Tibial artery (tissue), 4 donors: ENCODE measurements around the gene PIGV.
"Not testable (repeated sequence)": the region's sequence is repeated elsewhere in the genome, so short reads cannot be mapped to it uniquely, and the experiment has no call there.

ENCODE experiments used
- DNase-seq, 2 donors: peaks; one replicate each; pipeline ENCODE4 v3.0.0-alpha.2; 2019
- H3K27ac ChIP-seq, 2 donors: fragments of 200-600 bp; sonication (generic) in 1 of 2; 1 replicate in 1 of 2; 2 replicates in 1 of 2; pipeline ENCODE4 v1.5.1; 2018 to 2019; ENCODE audit warnings: mild to moderate bottlenecking in 1 of 2
- H3K27me3 ChIP-seq, 2 donors: fragments of 200-600 bp; sonication (generic) in 1 of 2; one replicate each; pipeline versions ENCODE4 v1.5.1 to v1.6.0; 2016 to 2019
- H3K36me3 ChIP-seq, 3 donors: fragments of 200-600 bp; sonication (generic) in 2 of 3; one replicate each; pipeline ENCODE4 v1.5.1; 2016 to 2019; ENCODE audit warnings: mild to moderate bottlenecking in 2 of 3
- H3K4me1 ChIP-seq, 4 donors: fragments of 200-600 bp; sonication (generic) in 2 of 4; 1 replicate in 3 of 4; 2 replicates in 1 of 4; pipeline ENCODE4 v1.5.1; 2016 to 2019
- H3K4me3 ChIP-seq, 2 donors: fragments of 200-600 bp; sonication (generic) in 1 of 2; 1 replicate in 1 of 2; 2 replicates in 1 of 2; pipeline ENCODE4 v1.5.1; 2018 to 2019; ENCODE audit warnings: mild to moderate bottlenecking in 2 of 2
- H3K9me3 ChIP-seq, 3 donors: fragments of 200-600 bp; sonication (generic) in 1 of 3; one replicate each; pipeline ENCODE4 v1.5.1; 2016 to 2019
- intact Hi-C: fragments of 100-400 bp; cut with DNase I; formaldehyde crosslinking; loops from one replicate; pipeline ENCODE4 v1.15.0; 2023; ENCODE audit warnings: low total_unique reads
- TF ChIP-seq, protein P1 (sequence below), 2 experiments: fragments of 200-600 bp in 1 of 2; fragments of 450-650 bp in 1 of 2; IDR thresholded peaks; one replicate each; pipeline ENCODE4 v1.5.1; 2017 to 2019; ENCODE audit warnings: antibody characterized with exemption in 2 of 2, mild to moderate bottlenecking in 1 of 2, moderate library complexity in 1 of 2

The PIGV gene

DNA sequence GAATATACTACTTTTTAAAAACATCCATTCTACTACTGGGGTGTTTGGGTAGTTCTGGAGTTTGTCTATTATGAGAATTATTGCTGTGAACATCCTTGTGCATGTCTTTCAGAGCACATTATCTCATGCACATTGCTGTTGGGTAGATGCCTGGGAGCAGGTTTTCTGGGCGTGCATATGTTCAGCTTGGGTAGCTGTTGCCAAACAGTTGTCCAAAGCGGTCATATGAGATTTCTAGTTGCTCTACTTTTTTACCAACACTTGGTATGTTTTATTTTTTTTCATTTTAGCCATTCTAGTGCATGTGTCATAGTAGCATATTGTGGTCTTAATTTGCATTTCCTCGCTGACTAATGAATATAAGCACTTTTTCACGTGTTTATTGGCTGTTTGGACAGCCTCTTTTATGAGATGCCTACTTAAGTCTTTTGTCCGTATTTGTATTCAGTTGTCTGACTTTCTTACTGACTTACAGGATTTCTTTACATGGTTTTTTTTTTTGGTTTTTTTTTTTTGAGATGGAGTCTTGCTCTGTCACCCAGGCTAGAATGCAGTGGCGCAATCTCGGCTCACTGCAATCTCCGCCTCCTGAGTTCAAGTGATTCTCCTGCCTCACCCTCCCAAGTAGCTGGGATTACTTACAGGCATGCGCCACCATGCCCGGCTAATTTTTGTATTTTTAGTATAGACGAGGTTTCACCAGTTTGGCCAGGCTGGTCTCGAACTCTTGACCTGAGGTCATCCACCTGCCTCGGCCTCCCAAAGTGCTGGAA lies 56.9 kb downstream of the PIGV start:
- no peak for DNase-seq
- H3K27me3 ChIP-seq, result no peaks in the 10 kb centered on the region
- intact Hi-C loops, result no loop called here
- no peak overlapping the region for H3K27ac ChIP-seq
- TF ChIP-seq, protein P1, sequence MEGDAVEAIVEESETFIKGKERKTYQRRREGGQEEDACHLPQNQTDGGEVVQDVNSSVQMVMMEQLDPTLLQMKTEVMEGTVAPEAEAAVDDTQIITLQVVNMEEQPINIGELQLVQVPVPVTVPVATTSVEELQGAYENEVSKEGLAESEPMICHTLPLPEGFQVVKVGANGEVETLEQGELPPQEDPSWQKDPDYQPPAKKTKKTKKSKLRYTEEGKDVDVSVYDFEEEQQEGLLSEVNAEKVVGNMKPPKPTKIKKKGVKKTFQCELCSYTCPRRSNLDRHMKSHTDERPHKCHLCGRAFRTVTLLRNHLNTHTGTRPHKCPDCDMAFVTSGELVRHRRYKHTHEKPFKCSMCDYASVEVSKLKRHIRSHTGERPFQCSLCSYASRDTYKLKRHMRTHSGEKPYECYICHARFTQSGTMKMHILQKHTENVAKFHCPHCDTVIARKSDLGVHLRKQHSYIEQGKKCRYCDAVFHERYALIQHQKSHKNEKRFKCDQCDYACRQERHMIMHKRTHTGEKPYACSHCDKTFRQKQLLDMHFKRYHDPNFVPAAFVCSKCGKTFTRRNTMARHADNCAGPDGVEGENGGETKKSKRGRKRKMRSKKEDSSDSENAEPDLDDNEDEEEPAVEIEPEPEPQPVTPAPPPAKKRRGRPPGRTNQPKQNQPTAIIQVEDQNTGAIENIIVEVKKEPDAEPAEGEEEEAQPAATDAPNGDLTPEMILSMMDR (IDR thresholded peaks at IDR 0.05), result no peak
- H3K4me3 ChIP-seq, result no peak overlapping the region
- peaks cover 0 to 11% (median 9%) of the 10 kb centered on the region in 4 donors for H3K4me1 ChIP-seq
- no peaks in the 10 kb centered on the region for H3K9me3 ChIP-seq
- peaks cover 33 to 79% (median 45%) of the 10 kb centered on the region in 3 donors for H3K36me3 ChIP-seq

DNA sequence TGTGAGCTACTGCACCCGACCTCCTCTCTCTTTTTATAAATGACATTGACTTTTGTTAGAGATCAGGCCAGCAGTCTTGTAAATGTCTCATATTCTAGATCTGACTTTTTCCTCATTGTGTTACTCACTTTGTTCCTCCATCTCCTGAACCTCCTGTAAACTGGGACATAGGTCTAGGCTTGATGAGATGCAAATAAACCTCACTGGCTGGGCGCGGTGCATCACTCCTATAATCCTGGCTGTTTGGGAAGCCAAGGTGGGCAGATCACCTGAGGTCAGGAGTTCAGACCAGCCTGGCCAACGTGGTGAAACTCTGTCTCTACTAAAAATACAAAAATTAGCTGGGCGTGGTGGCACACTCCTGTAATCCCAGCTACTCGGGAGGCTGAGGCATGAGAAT lies 60.1 kb downstream of the PIGV start:
- DNase-seq, H3K27me3 ChIP-seq, intact Hi-C loops: not testable (repeated sequence)

More for the DNA sequence above, 60.1 kb downstream of the PIGV start:
- not testable (repeated sequence) for H3K27ac ChIP-seq, H3K9me3 ChIP-seq, H3K4me3 ChIP-seq
- Histone ChIP-seq H3K4me1 (peaks cover 0 to 12% (median 9%) of the 10 kb centered on the region in 4 donors), H3K36me3 (peaks cover 41 to 79% (median 70%) of the 10 kb centered on the region in 3 donors)
